Endothelial cell of umbilical vein (primary cell): ENCODE measurements around the gene RHOC. TPM values are rescaled to one million over a fixed set of nuclear protein-coding genes. Genes with fewer than 3 reads are reported as not detected.

Experiments used
- BruUV-seq: library from RNA; stranded (reverse); fragments of 400-500 nt; replicated peaks from 2 replicates; lab custom pipeline; 2021; lab: Mats Ljungman, UMichigan
- CTCF ChIA-PET: fragments of 300-600, 350-600 bp; sonication (Branson Sonifier 250); formaldehyde crosslinking; loops from one replicate; lab custom pipeline; 2021; ENCODE audit warnings: antibody characterized with exemption, inconsistent platforms; lab: Charles Lee
- POLR2A ChIA-PET: fragments of 300-600, 350-600 bp; sonication (Branson Sonifier 250); formaldehyde crosslinking; loops from one replicate; lab custom pipeline; 2021; ENCODE audit warnings: antibody characterized with exemption, inconsistent platforms; lab: Charles Lee
- DNase-seq: peaks from one replicate; pipeline ENCODE4 v3.0.0-alpha.2; 2011; ENCODE audit warnings: low read depth, low spot score
- FAIRE-seq: peaks from 2 replicates; lab custom pipeline; 2011; peaks lifted over from hg19 to GRCh38; lab: Jason Lieb, UNC
- H2AFZ ChIP-seq: 2 replicates; pipeline ENCODE4 v1.6.0; 2012; ENCODE audit warnings: low read depth, low read length, control low read depth, inconsistent platforms
- H3K27ac ChIP-seq: 2 replicates; pipeline ENCODE4 v1.5.1; 2011; ENCODE audit warnings: low read depth, mild to moderate bottlenecking, control low read depth, low read length, moderate library complexity; ENCODE audit not compliant: insufficient read depth
- H3K27me3 ChIP-seq, 2 experiments: 2 replicates each; pipeline versions ENCODE4 v1.6.0 to v1.6.1; 2011; ENCODE audit warnings: low read length in 2 of 2, mixed read lengths in 1 of 2; ENCODE audit not compliant: control insufficient read depth in 2 of 2, insufficient read depth in 2 of 2
- H3K36me3 ChIP-seq, 2 experiments: 2 replicates in 1 of 2; 3 replicates in 1 of 2; pipeline ENCODE4 v1.5.1; 2011; ENCODE audit warnings: low read length in 2 of 2, mild to moderate bottlenecking in 1 of 2, moderate library complexity in 1 of 2; ENCODE audit not compliant: control insufficient read depth in 2 of 2, insufficient read depth in 2 of 2; ENCODE audit errors: extremely low read depth in 1 of 2
- H3K4me1 ChIP-seq: 3 replicates; pipeline ENCODE4 v1.5.1; 2011; ENCODE audit warnings: mild to moderate bottlenecking, low read length; ENCODE audit not compliant: control insufficient read depth, insufficient read depth; ENCODE audit errors: extremely low read depth
- H3K4me2 ChIP-seq: 2 replicates; pipeline ENCODE4 v1.6.1; 2011; ENCODE audit warnings: low read length, control low read depth, mixed read lengths; ENCODE audit not compliant: insufficient read depth
- H3K4me3 ChIP-seq, 3 experiments: fragments of 200-600 bp in 1 of 3; sonication (generic), shearing (Covaris generic) in 1 of 3; replicated peaks in 1 of 3; 2 replicates each; pipeline ENCODE4 v1.5.1; 2011 to 2016; ENCODE audit warnings: control low read depth in 3 of 3, low read length in 3 of 3, mild to moderate bottlenecking in 2 of 3, inconsistent platforms in 1 of 3, low read depth in 1 of 3, moderate library complexity in 1 of 3; ENCODE audit not compliant: insufficient read depth in 1 of 3
- H3K79me2 ChIP-seq: 2 replicates; pipeline ENCODE4 v1.6.0; 2012; ENCODE audit warnings: low read length, inconsistent platforms; ENCODE audit not compliant: control insufficient read depth, insufficient read depth
- H3K9ac ChIP-seq: replicated peaks from 2 replicates; pipeline ENCODE3; 2011; ENCODE audit warnings: low read length, control low read depth; ENCODE audit not compliant: insufficient read depth; ENCODE audit errors: extremely low read depth
- H3K9me1 ChIP-seq: replicated peaks from 3 replicates; pipeline ENCODE4 v1.6.0; 2011; ENCODE audit warnings: mild to moderate bottlenecking, low read length; ENCODE audit not compliant: control insufficient read depth, insufficient read depth; ENCODE audit errors: extremely low read depth
- H3K9me3 ChIP-seq: replicated peaks from 2 replicates; pipeline ENCODE4 v1.5.1; 2012; ENCODE audit warnings: low read length, inconsistent platforms; ENCODE audit not compliant: control insufficient read depth, insufficient read depth
- H4K20me1 ChIP-seq: replicated peaks from 2 replicates; pipeline ENCODE3; 2011; ENCODE audit warnings: mild to moderate bottlenecking, low read length; ENCODE audit not compliant: control insufficient read depth, insufficient read depth; ENCODE audit errors: extremely low read depth
- EZH2 ChIP-seq: IDR thresholded peaks from 2 replicates; pipeline ENCODE4 v1.6.1; 2012; ENCODE audit warnings: borderline replicate concordance, low read depth, mild to moderate bottlenecking, moderate library complexity, low read length, inconsistent platforms; ENCODE audit not compliant: severe bottlenecking
- FOS ChIP-seq: IDR thresholded peaks from 2 replicates; pipeline ENCODE4 v1.6.1; 2011; ENCODE audit warnings: mild to moderate bottlenecking, low read length, moderate library complexity, borderline replicate concordance; ENCODE audit not compliant: insufficient read depth
- GATA2 ChIP-seq: IDR thresholded peaks from 2 replicates; pipeline ENCODE4 v1.7.0; 2011; ENCODE audit warnings: low read depth, mild to moderate bottlenecking, moderate library complexity, mixed read lengths, low read length; ENCODE audit not compliant: insufficient read length, insufficient read depth
- MYC ChIP-seq: IDR thresholded peaks from one replicate; pipeline ENCODE4 v1.6.1; 2011; ENCODE audit warnings: mild to moderate bottlenecking, low read depth, low read length
- POLR2AphosphoS5 ChIP-seq: IDR thresholded peaks from 2 replicates; pipeline ENCODE4 v1.6.1; 2012; ENCODE audit warnings: low read depth, mild to moderate bottlenecking, control low read depth, low read length, moderate library complexity; ENCODE audit not compliant: insufficient read depth
- dilution Hi-C: fragments of 300-500 bp; cut with MboI; formaldehyde crosslinking; loops from one replicate; pipeline ENCODE4 v1.15.0; 2019; ENCODE audit warnings: low sequenced_read_pairs; ENCODE audit not compliant: extremely low pct_ligation_motif_present
- intact Hi-C: fragments of 100-400 bp; cut with micrococcal nuclease; formaldehyde crosslinking; loops from one replicate; pipeline ENCODE4 v1.10.0; 2022
- polyA plus RNA-seq, 4 experiments: library from polyadenylated mRNA; depleted of rRNA in 3 of 4; stranded (reverse) in 3 of 4; unstranded in 1 of 4; fragments of >200 nt; gene quantifications; 2 replicates each; pipeline versions ENCODE4 v1.2.1 to v1.2.3, GENCODE V29; 2011 to 2012; ENCODE audit warnings: missing spikeins in 1 of 4
- total RNA-seq: library from RNA; stranded (reverse); gene quantifications from 2 replicates; pipeline ENCODE4 v1.2.3, GENCODE V29; 2021
- TF ChIP-seq, protein P1 (sequence below): IDR thresholded peaks from 2 replicates; pipeline ENCODE4 v1.6.1; 2011; ENCODE audit not compliant: insufficient read depth, insufficient read length
- TF ChIP-seq, protein P2 (sequence below), 2 donors: IDR thresholded peaks; 1 replicate in 1 of 2; 2 replicates in 1 of 2; pipeline ENCODE4 v1.5.1; 2011; ENCODE audit warnings: low read length in 2 of 2, mild to moderate bottlenecking in 2 of 2, moderate library complexity in 2 of 2, control low read depth in 1 of 2, inconsistent platforms in 1 of 2, low read depth in 1 of 2; ENCODE audit not compliant: insufficient read depth in 1 of 2; ENCODE audit errors: extremely low read depth in 1 of 2

The RHOC gene
- total and polyA plus RNA-seq, 2 donors (not counting 3 experiments of a cell fraction or from before 2014, with no cell fraction given), result 699 to 1,244 TPM

DNA sequence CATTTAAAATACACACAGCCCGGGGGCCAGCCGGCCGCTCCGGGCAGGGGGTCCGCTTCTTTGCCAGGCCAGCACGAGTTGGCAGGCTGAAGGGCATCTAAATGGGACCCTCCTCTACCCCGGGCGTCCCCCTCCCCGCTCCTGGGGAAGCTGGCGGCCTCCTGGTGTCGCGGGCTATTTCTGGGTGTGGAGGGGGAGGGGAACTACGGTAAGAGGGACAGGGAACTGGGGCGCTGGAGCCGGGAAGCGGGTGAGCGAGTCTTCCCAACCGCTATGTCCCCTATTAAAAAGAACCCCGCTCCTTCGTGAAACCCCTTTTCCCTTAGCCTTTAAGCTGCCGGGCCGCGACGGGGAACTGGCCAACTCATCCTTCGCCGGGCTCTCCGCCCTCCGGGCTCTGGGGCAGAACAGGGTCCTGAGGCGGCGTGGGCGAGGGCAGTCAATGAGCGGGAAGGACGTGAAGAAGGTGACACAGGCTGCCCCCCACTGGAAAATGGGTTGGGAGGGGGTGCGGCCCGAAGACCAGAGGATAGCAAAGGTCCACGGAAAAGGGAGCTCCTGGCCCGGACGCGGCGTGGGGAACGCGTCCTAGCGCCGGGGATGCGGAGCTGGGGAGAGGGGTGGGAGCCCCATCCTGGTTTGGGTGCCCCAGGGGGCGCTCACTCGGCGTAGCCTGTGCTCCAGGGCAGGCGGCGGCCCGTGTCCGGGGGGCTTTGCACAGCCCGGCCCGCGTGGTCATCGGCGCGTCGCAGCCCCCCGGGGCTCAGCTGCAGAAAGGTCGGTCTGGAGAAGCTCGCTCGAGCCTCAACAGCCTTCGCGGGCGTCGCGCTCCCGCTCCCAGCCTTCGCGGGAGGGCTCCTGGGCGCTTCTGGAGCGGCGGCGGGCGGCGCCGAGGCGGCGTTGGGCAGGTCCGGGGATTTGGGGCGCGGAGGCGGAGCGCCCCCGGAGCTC lies 7.7 kb upstream of the RHOC start:
- TF ChIP-seq MYC (no peak), GATA2 (no peak), POLR2AphosphoS5 (no peak), FOS (no peak), EZH2 (no peak)
- TF ChIP-seq, protein P1, sequence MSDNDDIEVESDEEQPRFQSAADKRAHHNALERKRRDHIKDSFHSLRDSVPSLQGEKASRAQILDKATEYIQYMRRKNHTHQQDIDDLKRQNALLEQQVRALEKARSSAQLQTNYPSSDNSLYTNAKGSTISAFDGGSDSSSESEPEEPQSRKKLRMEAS, result no peak
- TF ChIP-seq, protein P2, sequence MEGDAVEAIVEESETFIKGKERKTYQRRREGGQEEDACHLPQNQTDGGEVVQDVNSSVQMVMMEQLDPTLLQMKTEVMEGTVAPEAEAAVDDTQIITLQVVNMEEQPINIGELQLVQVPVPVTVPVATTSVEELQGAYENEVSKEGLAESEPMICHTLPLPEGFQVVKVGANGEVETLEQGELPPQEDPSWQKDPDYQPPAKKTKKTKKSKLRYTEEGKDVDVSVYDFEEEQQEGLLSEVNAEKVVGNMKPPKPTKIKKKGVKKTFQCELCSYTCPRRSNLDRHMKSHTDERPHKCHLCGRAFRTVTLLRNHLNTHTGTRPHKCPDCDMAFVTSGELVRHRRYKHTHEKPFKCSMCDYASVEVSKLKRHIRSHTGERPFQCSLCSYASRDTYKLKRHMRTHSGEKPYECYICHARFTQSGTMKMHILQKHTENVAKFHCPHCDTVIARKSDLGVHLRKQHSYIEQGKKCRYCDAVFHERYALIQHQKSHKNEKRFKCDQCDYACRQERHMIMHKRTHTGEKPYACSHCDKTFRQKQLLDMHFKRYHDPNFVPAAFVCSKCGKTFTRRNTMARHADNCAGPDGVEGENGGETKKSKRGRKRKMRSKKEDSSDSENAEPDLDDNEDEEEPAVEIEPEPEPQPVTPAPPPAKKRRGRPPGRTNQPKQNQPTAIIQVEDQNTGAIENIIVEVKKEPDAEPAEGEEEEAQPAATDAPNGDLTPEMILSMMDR (IDR thresholded peaks at IDR 0.05; ENCODE audit: extremely low read depth in 1 of 2, insufficient read depth in 1 of 2, low read depth in 1 of 2, low read length in 2 of 2), result peak; percentile 5 to 9
- dilution Hi-C loops (loop anchor here (5.0 kb wide), 1 partner anchor 83 kb away; no protein-coding TSS in a partner anchor), intact Hi-C loops (loop anchor here (1.0 to 10.0 kb wide), 7 partner anchors 7 to 1263 kb away; partner anchors contain the start of genes AP4B1, CAPZA1, DCLRE1B and OLFML3)
- no peaks in the 10 kb centered on the region for H3K9me3 ChIP-seq
- BruUV-seq, result no TSS peak
- H4K20me1 ChIP-seq, result no peaks in the 10 kb centered on the region
- peak overlapping the region; percentile 58 for H3K4me2 ChIP-seq
- H3K9ac ChIP-seq, result no peak overlapping the region
- peak overlapping the region; percentile 40 to 42 (median 41) for H3K4me3 ChIP-seq
- POLR2A ChIA-PET, result interaction anchor here (1.0 to 1.5 kb wide), 4 partner anchors 10 to 324 kb away, joined by 3 to 8 read pairs (median 4); partner anchors contain the start of gene SLC16A1
- H3K9me1 ChIP-seq, result no peaks in the 10 kb centered on the region
- peak; percentile 49 for FAIRE-seq
- H3K79me2 ChIP-seq, result no peaks in the 10 kb centered on the region
- peak overlapping the region; percentile 73 for H2AFZ ChIP-seq
- CTCF ChIA-PET, result interaction anchor here (0.8 to 10.5 kb wide), 24 partner anchors 7 to 964 kb away, joined by 3 to 441 read pairs (median 6); partner anchors contain the start of genes LRIG2, MOV10 and RHOC
- no peak overlapping the region for H3K27ac ChIP-seq
- peaks cover 11% of the 10 kb centered on the region for H3K4me1 ChIP-seq
- H3K36me3 ChIP-seq, result no peaks in the 10 kb centered on the region
- no peaks in the 10 kb centered on the region for H3K27me3 ChIP-seq
- DNase-seq, result no peak
